Duodenal mucosa (tissue), 2 donors: ENCODE data around the gene ZNF511.
A peak's percentile ranks its signal among the peaks of the same experiment; 100 is the strongest.

Experiments
- H3K27ac ChIP-seq: one replicate; pipeline ENCODE4 v1.7.0; 2013; ENCODE audit warnings: low read depth, low read length
- H3K27me3 ChIP-seq, 2 donors: one replicate each; pipeline ENCODE4 v1.7.0; 2013; ENCODE audit warnings: low read length in 2 of 2, control low read depth in 1 of 2; ENCODE audit not compliant: insufficient read depth in 2 of 2, control insufficient read depth in 1 of 2
- H3K36me3 ChIP-seq, 2 donors: one replicate each; pipeline ENCODE4 v1.7.0; 2013; ENCODE audit warnings: low read length in 2 of 2, control low read depth in 1 of 2; ENCODE audit not compliant: insufficient read depth in 2 of 2, control insufficient read depth in 1 of 2
- H3K4me1 ChIP-seq, 2 donors: one replicate each; pipeline ENCODE4 v1.7.0; 2013; ENCODE audit warnings: low read length in 2 of 2, control low read depth in 1 of 2; ENCODE audit not compliant: insufficient read depth in 2 of 2, control insufficient read depth in 1 of 2
- H3K4me3 ChIP-seq, 2 donors: one replicate each; pipeline ENCODE4 v1.7.0; 2013; ENCODE audit warnings: low read length in 2 of 2, low read depth in 1 of 2
- H3K9ac ChIP-seq, 2 donors: one replicate each; pipeline ENCODE4 v1.7.0; 2013; ENCODE audit warnings: low read length in 2 of 2, low read depth in 1 of 2
- H3K9me3 ChIP-seq, 2 donors: one replicate each; pipeline ENCODE4 v1.7.0; 2013; ENCODE audit warnings: low read length in 2 of 2, control low read depth in 1 of 2; ENCODE audit not compliant: control insufficient read depth in 1 of 2

ZNF511 gene

DNA sequence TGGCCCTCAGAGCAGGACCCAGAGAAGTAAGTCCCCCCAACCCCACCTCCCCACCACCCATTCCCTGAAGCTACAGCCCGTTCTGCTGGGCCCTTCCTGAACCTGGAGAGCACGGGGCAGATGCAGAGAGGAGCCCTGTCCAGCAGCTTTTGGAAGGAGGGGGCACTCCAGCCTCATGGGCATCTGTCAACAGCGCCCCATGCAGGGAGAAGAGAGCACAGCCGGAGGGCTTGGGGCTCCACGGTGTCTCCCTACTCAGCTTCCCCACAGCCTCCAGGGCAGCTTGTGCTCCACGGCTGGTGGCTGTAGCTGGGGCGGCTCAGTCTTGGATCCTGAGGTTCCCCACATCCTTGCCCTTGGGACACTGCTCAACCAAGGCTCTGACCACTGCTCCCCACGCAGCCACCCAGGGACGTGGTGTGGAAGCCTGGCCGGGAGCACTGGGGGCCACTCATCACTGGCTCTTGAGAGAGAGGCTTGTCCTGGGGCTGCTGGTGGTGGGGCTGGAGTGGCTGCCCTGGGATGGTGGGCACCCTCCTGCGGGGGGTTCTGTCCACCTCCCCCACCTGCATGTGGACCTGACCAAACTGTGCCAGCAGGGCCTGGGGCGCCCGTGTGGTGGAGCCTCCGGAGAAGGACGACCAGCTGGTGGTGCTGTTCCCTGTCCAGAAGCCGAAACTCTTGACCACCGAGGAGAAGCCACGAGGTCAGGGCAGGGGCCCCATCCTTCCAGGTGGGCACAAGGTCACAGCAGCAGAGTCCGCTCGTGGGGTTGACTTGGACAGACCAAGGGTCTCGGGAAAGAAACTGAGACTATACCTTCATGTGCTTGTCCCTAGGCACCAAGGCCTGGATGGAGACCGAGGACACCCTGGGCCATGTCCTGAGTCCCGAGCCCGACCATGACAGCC, 42.9 kb downstream of the ZNF511 start:
- Histone ChIP-seq H3K4me1 (peaks cover 17 to 21% of the 10 kb centered on the region in 2 donors), H3K27me3 (peaks cover 0 to 5% of the 10 kb centered on the region in 2 donors), H3K9ac (no peak overlapping the region), H3K27ac (no peak overlapping the region), H3K36me3 (peaks cover 0 to 13% of the 10 kb centered on the region in 2 donors), H3K9me3 (no peaks in the 10 kb centered on the region), H3K4me3 (no peak overlapping the region)

- peaks cover 0 to 5% of the 10 kb centered on the region in 2 donors for H3K27me3 ChIP-seq
- no peak overlapping the region for H3K4me3 ChIP-seq
- no peak overlapping the region for H3K27ac ChIP-seq
- peaks cover 0 to 13% of the 10 kb centered on the region in 2 donors for H3K36me3 ChIP-seq
- H3K9ac ChIP-seq: no peak overlapping the region
- H3K4me1 ChIP-seq: peaks cover 19 to 24% of the 10 kb centered on the region in 2 donors
- H3K9me3 ChIP-seq: no peaks in the 10 kb centered on the region
Observed at GRCh38 chr10:133353202-133353959, 44.7 kb downstream of the ZNF511 start.

DNA sequence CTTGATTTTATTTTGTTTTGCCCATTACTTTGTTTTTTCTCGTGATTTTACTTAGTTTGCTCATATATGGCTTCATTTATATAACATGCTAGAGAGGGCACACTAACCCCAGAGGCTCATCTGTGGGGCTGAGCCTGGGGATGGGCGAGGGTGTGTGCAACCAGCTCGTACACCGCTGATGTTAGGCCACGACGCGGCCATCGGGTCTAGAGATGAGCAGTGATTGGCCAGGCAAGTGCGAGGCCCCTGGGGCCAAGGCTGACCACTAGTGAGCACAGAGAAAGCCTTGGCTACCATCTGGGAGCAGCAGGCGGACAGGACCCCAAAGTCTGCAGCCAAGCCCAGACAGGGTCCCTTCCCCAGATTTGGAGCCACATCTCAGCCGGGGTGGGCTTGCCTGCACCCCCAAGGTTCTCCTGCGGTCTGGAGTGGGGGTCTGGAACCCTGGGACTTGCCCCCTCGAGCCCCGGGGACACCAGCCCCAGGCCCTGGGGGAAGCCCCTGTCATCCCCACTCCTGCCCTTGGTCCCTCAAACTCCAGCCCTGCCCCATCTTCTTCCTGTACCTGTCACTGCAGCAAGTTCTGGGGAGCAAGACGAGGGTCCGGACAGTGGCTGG, 45.4 kb downstream of the ZNF511 start:
- Histone ChIP-seq H3K27me3 (peaks cover 0 to 4% of the 10 kb centered on the region in 2 donors), H3K27ac (no peak overlapping the region), H3K4me1 (peaks cover 23 to 29% of the 10 kb centered on the region in 2 donors), H3K36me3 (peaks cover 0 to 13% of the 10 kb centered on the region in 2 donors), H3K9me3 (no peaks in the 10 kb centered on the region), H3K9ac (no peak overlapping the region), H3K4me3 (no peak overlapping the region)

GRCh38 chr10:133354672-133355240, 46.0 kb downstream of the ZNF511 start:
- Histone ChIP-seq H3K27me3 (no peaks in the 10 kb centered on the region), H3K9ac (no peak overlapping the region), H3K27ac (no peak overlapping the region), H3K36me3 (peaks cover 0 to 13% of the 10 kb centered on the region in 2 donors), H3K4me1 (peaks cover 23 to 25% of the 10 kb centered on the region in 2 donors), H3K9me3 (no peaks in the 10 kb centered on the region), H3K4me3 (no peak overlapping the region)

DNA sequence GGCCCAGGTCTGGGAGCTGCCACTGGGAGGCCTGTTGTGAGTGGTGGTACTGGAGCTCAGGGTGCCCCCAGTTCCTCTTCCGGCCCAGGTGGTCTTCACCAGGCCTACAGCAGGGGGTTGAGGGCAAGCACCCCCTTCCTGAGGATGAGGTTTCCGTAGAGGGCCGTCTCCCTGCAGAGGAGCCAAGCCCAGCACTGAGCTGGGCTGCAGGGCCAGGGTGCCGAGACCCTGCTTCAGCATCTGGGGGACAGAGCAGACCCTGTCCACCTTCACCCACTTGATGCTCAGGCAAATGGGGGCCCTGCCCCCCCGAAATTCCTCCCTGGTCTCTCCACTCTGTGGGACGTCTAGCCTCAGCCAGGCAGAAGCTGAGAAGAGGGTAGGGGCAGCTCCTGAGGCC, 46.6 kb downstream of the ZNF511 start:
- no peak overlapping the region for H3K27ac ChIP-seq
- H3K4me1 ChIP-seq: peaks cover 28 to 30% of the 10 kb centered on the region in 2 donors
- no peak overlapping the region for H3K4me3 ChIP-seq
- H3K9ac ChIP-seq: no peak overlapping the region
- no peaks in the 10 kb centered on the region for H3K27me3 ChIP-seq
- H3K36me3 ChIP-seq: peaks cover 0 to 13% of the 10 kb centered on the region in 2 donors
- H3K9me3 ChIP-seq: no peaks in the 10 kb centered on the region

DNA sequence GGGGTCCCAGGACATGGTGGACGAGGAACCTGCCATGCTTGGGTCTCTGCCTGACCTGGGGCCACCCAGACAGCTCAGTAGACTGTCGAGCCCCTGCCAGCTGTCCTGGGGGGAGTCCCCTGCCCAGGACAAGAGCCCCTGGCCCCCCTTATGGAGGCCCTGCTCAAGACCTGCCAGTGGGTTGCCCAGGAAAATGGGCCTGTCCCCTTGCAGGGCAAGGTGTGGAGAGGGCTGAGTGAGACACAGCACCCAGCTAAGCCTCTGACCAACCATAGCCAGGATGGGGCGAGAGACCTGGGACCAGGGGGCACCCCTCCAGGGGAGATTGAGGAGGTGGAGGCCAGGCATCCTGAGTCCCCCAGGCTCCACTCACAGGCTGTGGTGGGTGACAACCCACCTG, 47.3 kb downstream of the ZNF511 start:
- Histone ChIP-seq H3K9ac (no peak overlapping the region), H3K9me3 (no peaks in the 10 kb centered on the region), H3K27ac (no peak overlapping the region), H3K36me3 (peaks cover 0 to 13% of the 10 kb centered on the region in 2 donors), H3K4me3 (no peak overlapping the region), H3K4me1 (peaks cover 36 to 38% of the 10 kb centered on the region in 2 donors), H3K27me3 (no peaks in the 10 kb centered on the region)

GRCh38 chr10:133356549-133357284, 48.0 kb downstream of the ZNF511 start:
- no peaks in the 10 kb centered on the region for H3K27me3 ChIP-seq
- H3K36me3 ChIP-seq: peaks cover 0 to 15% of the 10 kb centered on the region in 2 donors
- H3K4me3 ChIP-seq: peak overlapping the region; percentile 61 to 76
- no peaks in the 10 kb centered on the region for H3K9me3 ChIP-seq
- peak overlapping the region; percentile 43 to 65 for H3K9ac ChIP-seq
- peaks cover 37 to 39% of the 10 kb centered on the region in 2 donors for H3K4me1 ChIP-seq
- H3K27ac ChIP-seq: no peak overlapping the region

DNA sequence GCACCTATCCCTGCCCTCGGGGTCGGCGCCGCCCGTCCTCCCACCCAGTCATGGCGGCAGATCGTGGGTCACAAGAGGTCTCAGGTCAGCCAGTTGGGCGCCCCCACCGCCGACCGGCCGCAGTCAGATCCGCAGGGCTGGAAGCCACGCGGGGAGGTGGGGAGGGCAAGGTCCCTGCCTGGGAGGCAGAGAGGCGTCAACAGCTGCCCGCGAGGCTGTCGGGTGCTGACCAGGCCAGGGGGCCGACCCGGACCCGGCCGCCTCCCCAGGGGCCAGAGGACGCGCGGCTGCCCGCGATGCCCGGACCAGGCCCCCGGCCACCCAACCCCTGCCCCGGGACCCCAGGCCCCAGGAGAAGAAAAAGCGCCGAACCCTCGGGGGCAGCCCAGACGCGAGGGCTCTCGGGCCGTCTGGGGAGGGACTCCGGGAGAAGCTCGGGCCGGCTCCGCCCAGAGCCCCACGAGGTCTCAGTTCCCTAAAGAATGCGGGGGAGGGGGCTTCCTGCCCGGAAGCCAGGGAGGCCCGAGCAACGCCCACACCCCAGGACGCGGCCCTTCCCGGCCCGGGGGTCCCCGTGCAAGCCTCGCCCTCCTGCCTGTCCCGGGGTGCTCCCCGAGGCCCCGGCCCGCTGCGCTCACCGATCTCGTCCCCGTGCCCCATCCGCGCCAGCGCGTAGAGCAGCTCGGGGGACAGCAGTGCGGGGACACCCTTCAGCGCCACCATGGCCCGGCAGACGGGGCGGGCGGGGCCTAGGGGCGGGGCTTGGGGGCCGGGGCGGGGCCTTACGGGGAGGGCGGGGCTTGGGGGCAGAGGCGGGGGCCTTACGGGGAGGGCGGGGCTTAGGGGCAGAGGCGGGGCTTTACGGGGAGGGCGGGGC, 48.8 kb downstream of the ZNF511 start, which contains the start of gene FUOM:
Gene FUOM, minus strand, starts transcription at position 735 of the 877 bp plus-strand sequence. Its CDS starts 12 bp downstream, at position 723.
- peaks cover 6 to 17% of the 10 kb centered on the region in 2 donors for H3K36me3 ChIP-seq
- H3K9me3 ChIP-seq: no peaks in the 10 kb centered on the region
- H3K27ac ChIP-seq: peak within 1 kb of the TSS; percentile 42
- H3K27me3 ChIP-seq: no peaks in the 10 kb centered on the region
- peak within 1 kb of the TSS; percentile 43 to 65 for H3K9ac ChIP-seq
- peaks cover 37 to 39% of the 10 kb centered on the region in 2 donors for H3K4me1 ChIP-seq
- peak within 1 kb of the TSS; percentile 61 to 76 for H3K4me3 ChIP-seq
